NT2/D1 (cell line): ENCODE data around the gene ZSWIM9.

Source experiments
- SUZ12 ChIP-seq: IDR thresholded peaks from 2 replicates; pipeline ENCODE4 v1.6.1; 2011; ENCODE audit not compliant: insufficient read length, insufficient read depth; ENCODE audit errors: extremely low read depth
- YY1 ChIP-seq: IDR thresholded peaks from 2 replicates; pipeline ENCODE4 v1.6.1; 2011; ENCODE audit not compliant: insufficient read length, insufficient read depth
- ZNF274 ChIP-seq: IDR thresholded peaks from 2 replicates; pipeline ENCODE4 v1.6.1; 2011; ENCODE audit warnings: mild to moderate bottlenecking, low read depth, low read length

DNA sequence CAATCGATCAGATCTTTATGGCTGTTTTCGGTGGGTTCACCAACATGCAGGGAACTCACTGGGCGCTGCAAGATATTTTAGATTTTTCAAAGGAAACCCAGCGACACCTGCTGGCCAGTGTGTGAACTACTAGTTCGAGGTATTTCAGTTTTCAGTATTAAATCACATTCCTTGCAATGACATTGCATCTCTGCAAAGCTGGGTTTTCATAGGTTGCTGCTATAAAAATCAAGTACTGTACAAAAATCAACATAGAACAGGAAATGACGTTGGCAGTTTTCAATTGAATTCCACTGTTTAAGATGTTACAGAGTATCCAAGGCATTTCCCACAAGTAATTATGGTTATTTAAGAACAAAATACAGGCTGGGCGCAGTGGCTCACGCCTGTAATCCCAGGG lies 17.9 kb upstream of the ZSWIM9 start:
- TF ChIP-seq ZNF274: no peak
- TF ChIP-seq YY1: no peak
- no peak for TF ChIP-seq SUZ12
